Renal cortex interstitium (tissue), 11 donors: ENCODE results near the gene ARHGAP26. TPM values are rescaled to one million over a fixed set of nuclear protein-coding genes. Genes with fewer than 3 reads are reported as not detected.

ENCODE experiments used
- DNase-seq, 11 donors: peaks; one replicate each; pipeline ENCODE4 v3.0.0-alpha.2; 2013; ENCODE audit warnings: low read depth in 9 of 11, low spot score in 4 of 11; ENCODE audit errors: extremely low read depth in 1 of 11
- polyA plus RNA-seq, 3 donors: library from polyadenylated mRNA; unstranded; fragments of 120-200 nt; gene quantifications; one replicate each; pipeline ENCODE4 v1.2.1, GENCODE V29; 2013; ENCODE audit not compliant: insufficient read length in 3 of 3

Gene ARHGAP26
- polyA plus RNA-seq, 3 donors, result 10.7 to 13.7 (median 10.9) TPM

- no peak for DNase-seq
Observed at GRCh38 chr5:143054480-143054941, 284.3 kb downstream of the ARHGAP26 start.

- no peak for DNase-seq
Observed at GRCh38 chr5:143055596-143056338, 285.6 kb downstream of the ARHGAP26 start.

- DNase-seq, result no peak
Observed at GRCh38 chr5:143056339-143056704, 286.1 kb downstream of the ARHGAP26 start.

- no peak for DNase-seq
Observed at GRCh38 chr5:143056792-143057579, 286.8 kb downstream of the ARHGAP26 start.

- DNase-seq, result no peak
Observed at GRCh38 chr5:143057580-143057999, 287.4 kb downstream of the ARHGAP26 start.

GRCh38 chr5:143059355-143059754, 289.2 kb downstream of the ARHGAP26 start:
- no peak for DNase-seq

- no peak for DNase-seq
Observed at GRCh38 chr5:143059976-143060765, 290.0 kb downstream of the ARHGAP26 start.

GRCh38 chr5:143061161-143061945, 291.2 kb downstream of the ARHGAP26 start:
- no peak for DNase-seq

- no peak for DNase-seq
Observed at GRCh38 chr5:143062379-143062778, 292.2 kb downstream of the ARHGAP26 start.

- DNase-seq, result no peak
Observed at GRCh38 chr5:143063175-143063970, 293.2 kb downstream of the ARHGAP26 start.

- DNase-seq, result no peak
Observed at GRCh38 chr5:143064218-143064641, 294.1 kb downstream of the ARHGAP26 start.

GRCh38 chr5:143064676-143065075, 294.5 kb downstream of the ARHGAP26 start:
- no peak for DNase-seq

GRCh38 chr5:143065185-143065965, 295.2 kb downstream of the ARHGAP26 start:
- no peak for DNase-seq

- no peak for DNase-seq
Observed at GRCh38 chr5:143065996-143066522, 295.9 kb downstream of the ARHGAP26 start.

- DNase-seq, result no peak
Observed at GRCh38 chr5:143066556-143067281, 296.5 kb downstream of the ARHGAP26 start.

GRCh38 chr5:143068712-143069111, 298.5 kb downstream of the ARHGAP26 start:
- no peak for DNase-seq
